Inferior parietal cortex (tissue), 1 donor: ENCODE results near the gene TSPAN7.

Source experiments
- DNase-seq: peaks from one replicate; pipeline ENCODE4 v3.0.0-alpha.2; 2016; ENCODE audit errors: extremely low spot score

TSPAN7 gene

GRCh38 chrX:38594434-38594833 lies 33.1 kb downstream of the TSPAN7 start:
- no peak for DNase-seq

DNA sequence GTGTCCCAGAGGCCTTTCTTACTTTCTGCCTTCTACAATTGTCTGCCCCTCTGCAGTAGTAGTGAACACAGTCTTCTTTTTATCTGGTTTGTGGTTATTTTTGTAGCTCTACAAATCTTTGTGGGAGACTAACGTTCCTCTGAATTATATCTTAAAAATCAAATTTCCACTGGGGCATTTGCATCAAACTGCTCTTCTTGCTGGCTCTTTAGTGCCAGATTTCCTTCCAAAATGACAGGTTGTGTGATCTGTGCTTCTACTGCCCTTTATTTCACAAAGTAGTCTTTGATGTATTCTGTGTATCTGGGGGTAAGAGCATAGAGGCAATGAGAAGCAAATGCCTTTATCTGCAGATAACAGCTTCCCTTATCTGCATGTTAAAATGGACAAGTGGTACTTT lies 34.5 kb downstream of the TSPAN7 start:
- DNase-seq: no peak

- no peak for DNase-seq
Observed at GRCh38 chrX:38596939-38597338, 35.6 kb downstream of the TSPAN7 start.

GRCh38 chrX:38599796-38600755 lies 38.7 kb downstream of the TSPAN7 start:
- peak; percentile 8 for DNase-seq

DNA sequence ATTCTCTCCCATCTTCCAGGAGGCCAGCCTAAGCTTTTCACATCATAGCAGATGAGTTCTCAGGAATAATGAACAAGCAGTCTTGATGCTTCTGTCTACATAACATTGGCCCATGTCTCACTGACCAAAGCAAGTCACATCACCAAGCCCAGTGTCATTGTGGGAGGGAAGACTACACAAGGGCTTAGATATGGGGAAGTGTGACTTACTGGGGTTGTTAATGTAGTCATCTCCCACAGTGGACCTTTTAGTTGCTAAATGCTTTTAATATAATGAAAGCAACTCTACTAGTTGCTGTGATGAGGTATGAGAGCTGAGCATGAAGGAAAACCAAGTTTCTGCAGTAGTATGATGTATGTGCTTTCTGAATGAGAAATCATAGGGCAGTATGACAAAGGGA lies 40.5 kb downstream of the TSPAN7 start:
- DNase-seq: no peak

- no peak for DNase-seq
Observed at GRCh38 chrX:38606821-38607220, 45.5 kb downstream of the TSPAN7 start.

DNA sequence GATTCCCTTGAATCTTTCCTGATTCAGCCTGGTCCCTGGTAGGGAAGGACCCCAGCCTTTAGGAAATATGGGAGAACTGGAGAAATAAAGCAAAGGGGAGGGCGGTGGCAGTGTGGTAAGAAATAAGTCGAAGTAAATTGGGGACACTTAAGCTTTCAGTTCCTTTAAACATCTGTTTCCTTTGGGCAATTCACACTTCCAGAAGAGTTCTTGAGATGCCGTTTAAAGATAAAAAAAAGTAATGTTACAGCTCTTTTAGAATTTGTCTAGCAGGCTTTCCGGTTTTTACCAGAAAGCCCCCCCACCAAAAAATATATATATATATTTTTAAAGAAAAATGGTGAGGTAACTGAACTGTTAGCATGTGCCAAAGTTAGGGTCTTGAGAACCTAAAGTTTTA lies 46.6 kb downstream of the TSPAN7 start:
- no peak for DNase-seq

DNA sequence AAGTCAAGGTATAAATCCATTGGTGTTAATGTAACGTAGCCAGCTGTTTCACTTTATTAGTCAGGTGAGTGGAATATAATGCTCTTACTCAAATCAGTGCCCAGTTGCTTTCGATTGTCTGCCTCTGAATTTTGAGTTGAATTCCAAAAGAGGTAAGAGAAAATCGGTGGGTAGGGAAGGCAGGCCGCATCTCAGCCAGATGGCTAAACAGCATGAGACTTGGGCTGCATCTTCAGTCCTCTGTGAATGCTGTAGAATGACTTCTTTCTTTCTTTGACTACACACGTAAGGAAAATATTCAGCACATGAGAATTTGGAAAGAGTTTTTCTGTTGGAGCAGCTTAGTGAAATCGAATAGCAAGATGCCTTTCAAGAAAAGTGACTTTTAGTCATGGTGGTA lies 49.5 kb downstream of the TSPAN7 start:
- DNase-seq: no peak

DNA sequence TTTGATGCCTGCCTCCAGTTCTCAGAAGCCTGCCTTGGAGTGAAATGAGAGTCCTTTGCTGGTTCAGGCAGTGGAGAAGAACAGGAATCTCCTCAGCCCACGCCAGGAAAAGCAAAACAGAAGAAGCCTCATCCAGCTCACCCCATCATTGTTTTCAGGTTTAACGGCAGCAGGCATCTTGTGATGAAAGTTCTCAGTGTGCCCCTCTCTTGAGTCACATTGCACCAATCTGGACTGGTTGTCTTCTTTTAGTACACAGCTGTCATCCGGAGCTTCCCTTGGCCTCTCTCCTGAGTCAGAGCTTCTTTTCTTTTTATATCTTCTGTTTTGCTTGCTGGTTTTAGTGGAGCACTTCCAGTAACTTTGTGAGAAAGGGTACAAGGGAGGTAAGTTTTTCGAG lies 50.9 kb downstream of the TSPAN7 start:
- peak; percentile 34 for DNase-seq

GRCh38 chrX:38614485-38614884 lies 53.1 kb downstream of the TSPAN7 start:
- DNase-seq: no peak

GRCh38 chrX:38616904-38617303 lies 55.6 kb downstream of the TSPAN7 start:
- DNase-seq: no peak

GRCh38 chrX:38618180-38618579 lies 56.8 kb downstream of the TSPAN7 start:
- DNase-seq: no peak

DNA sequence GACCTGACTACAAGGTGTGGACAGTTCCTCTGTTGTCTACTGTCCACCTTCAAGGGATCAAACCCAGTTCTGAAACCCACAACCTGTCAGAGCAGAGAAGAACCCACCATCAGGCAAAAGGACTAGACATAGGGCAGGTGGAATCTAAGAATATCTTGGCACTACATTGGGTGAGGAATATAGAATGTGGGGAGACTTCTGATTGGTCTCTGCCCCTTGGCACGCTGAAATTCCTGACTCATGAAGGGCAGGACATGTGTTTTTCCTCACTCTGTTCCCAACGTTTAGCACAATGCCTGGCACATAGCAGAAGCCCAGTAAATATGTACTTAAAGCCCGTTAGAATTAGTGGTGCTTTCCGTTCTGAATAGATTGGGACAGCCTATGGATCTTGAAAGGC lies 59.3 kb downstream of the TSPAN7 start:
- no peak for DNase-seq

- no peak for DNase-seq
Observed at GRCh38 chrX:38626296-38626695, 65.0 kb downstream of the TSPAN7 start.

- DNase-seq: no peak
Observed at GRCh38 chrX:38627683-38628082, 66.3 kb downstream of the TSPAN7 start.

DNA sequence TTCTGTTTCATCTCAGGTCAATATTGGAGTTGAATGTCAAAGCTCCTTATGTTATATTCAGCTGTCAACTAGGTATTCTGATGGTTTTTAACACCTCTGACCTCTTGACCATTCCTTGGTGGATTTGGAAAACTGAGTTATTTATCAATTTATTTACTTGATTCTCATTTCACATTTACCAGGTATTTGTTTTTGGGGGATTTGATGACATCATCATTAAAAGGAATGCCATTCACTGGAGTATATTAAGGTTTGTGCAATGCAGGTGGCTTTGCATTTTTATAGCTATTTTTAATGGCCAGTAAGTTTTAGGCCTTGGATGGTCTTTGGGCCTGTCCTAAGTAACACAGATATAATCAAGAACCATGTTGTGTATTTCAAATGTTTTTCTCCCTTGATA lies 67.2 kb downstream of the TSPAN7 start:
- DNase-seq: no peak

- no peak for DNase-seq
Observed at GRCh38 chrX:38632516-38632915, 71.2 kb downstream of the TSPAN7 start.

- no peak for DNase-seq
Observed at GRCh38 chrX:38634665-38635064, 73.3 kb downstream of the TSPAN7 start.

DNA sequence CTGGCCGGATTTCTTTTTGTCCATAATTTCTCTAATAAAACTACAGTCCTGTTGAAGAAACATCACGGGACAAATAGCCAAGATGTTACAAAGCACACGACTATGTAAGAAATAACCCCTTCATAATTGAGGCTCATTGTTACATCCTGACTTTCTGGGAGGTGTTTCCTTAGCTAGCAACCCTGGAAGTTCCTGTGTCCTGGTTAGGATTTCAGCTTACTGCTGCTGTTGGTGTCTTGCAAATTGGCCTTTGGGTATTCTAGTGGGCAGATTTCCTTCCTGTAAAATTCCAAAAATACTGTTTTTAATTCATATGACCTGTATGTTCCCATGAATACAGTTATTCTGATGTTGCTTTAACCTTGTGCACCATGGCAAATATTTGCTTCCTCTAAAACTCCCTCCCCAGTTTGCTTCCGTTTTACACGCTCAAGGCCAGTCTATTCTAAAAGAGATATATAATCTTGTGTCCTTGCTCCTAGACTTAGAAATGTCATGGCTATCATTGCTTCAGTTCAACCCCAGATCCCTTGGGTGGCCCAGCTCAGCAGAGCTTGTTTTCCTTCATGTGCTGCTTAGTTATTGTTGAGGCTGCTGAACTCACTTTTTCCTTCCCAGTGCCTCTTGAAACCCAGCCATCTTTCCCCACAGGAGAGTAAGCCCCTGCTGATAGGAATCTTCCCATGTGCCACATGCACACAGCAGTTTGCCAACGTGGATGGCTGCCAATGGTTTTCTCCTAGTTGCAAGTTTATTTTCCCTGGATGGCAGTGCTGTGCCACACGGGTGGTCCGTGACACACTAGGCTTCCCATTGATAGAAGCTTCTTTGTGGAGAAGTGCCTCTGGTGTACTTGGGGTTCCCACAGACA lies 75.8 kb downstream of the TSPAN7 start:
- DNase-seq: no peak

DNA sequence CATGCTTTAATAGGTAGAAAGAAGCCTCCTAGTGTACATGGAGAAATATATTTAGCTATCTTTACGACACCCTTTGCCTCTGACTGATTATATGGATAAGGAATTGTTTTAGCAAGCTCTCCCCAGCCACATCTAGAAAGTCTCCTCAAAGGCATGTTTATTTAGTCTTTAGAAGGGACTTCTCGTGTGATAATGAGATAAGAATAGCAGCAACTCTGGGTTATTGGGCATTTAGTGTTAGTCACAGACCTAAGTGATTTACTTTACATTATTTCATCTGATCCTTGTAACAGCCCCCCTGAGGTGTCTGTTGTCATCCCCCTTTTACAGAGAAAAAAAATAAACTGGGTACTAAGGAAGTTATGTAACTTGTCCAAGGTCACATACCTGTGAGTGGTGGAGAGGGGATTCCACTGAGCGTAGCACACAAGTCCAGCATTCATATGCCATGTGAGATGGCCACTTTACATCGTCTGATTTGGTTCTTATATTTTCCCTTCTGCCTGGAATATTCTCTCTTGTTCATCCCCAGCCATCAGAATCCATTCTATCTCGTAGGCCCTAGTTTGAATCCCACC lies 77.7 kb downstream of the TSPAN7 start:
- no peak for DNase-seq

DNA sequence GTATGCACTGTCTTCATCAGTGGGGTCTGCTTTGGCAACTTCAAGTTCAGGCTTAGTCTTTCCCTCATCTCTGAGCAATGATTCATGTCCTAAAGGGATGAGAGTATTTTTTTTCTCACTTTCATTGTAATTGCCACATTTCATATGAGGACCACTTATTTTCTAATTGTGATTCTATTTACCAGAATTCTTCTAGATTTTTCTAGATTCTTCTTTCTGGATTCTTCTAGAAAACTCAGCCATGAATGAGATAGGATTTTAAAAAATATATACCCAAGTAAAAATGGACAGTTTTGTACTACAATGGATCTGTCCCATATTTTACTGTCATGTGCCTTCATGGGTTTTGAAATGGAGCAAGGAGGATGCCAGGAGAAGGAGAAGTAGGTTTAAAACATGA lies 78.4 kb downstream of the TSPAN7 start:
- no peak for DNase-seq

GRCh38 chrX:38641197-38641596 lies 79.9 kb downstream of the TSPAN7 start:
- no peak for DNase-seq
